Liver (tissue), 3 donors: Measurements from ENCODE around the gene AKAP11.

ENCODE experiments used
- CTCF ChIP-seq: fragments of 150-350 bp; IDR thresholded peaks from 2 replicates; pipeline ENCODE4 v1.5.1; 2017; ENCODE audit warnings: improper control_type of control experiment, low read depth, low read length; ENCODE audit not compliant: missing input control
- JUND ChIP-seq, 2 donors: IDR thresholded peaks; 2 replicates each; pipeline ENCODE4 v1.6.1; 2016; ENCODE audit warnings: antibody characterized with exemption in 2 of 2
- REST ChIP-seq: IDR thresholded peaks from 2 replicates; pipeline ENCODE4 v1.6.1; 2016; ENCODE audit warnings: antibody characterized with exemption, mild to moderate bottlenecking
- TF ChIP-seq, protein P1 (sequence below): IDR thresholded peaks from 2 replicates; pipeline ENCODE4 v1.6.1; 2016; ENCODE audit warnings: antibody characterized with exemption
- donor health status: healthy.
- donor health status: healthy.

- TF ChIP-seq, protein P1, sequence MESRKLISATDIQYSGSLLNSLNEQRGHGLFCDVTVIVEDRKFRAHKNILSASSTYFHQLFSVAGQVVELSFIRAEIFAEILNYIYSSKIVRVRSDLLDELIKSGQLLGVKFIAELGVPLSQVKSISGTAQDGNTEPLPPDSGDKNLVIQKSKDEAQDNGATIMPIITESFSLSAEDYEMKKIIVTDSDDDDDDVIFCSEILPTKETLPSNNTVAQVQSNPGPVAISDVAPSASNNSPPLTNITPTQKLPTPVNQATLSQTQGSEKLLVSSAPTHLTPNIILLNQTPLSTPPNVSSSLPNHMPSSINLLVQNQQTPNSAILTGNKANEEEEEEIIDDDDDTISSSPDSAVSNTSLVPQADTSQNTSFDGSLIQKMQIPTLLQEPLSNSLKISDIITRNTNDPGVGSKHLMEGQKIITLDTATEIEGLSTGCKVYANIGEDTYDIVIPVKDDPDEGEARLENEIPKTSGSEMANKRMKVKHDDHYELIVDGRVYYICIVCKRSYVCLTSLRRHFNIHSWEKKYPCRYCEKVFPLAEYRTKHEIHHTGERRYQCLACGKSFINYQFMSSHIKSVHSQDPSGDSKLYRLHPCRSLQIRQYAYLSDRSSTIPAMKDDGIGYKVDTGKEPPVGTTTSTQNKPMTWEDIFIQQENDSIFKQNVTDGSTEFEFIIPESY = no peak
- no peak for TF ChIP-seq REST
- no peak for TF ChIP-seq CTCF
- no peak for TF ChIP-seq JUND (IDR thresholded peaks at IDR 0.05)
Observed at GRCh38 chr13:42280537-42280936, 8.6 kb downstream of the AKAP11 start.
